Measurements from ENCODE around the gene SIK1.
"Not testable (repeated sequence)": the region's sequence is repeated elsewhere in the genome, so short reads cannot be mapped to it uniquely, and the experiment has no call there.

DNA sequence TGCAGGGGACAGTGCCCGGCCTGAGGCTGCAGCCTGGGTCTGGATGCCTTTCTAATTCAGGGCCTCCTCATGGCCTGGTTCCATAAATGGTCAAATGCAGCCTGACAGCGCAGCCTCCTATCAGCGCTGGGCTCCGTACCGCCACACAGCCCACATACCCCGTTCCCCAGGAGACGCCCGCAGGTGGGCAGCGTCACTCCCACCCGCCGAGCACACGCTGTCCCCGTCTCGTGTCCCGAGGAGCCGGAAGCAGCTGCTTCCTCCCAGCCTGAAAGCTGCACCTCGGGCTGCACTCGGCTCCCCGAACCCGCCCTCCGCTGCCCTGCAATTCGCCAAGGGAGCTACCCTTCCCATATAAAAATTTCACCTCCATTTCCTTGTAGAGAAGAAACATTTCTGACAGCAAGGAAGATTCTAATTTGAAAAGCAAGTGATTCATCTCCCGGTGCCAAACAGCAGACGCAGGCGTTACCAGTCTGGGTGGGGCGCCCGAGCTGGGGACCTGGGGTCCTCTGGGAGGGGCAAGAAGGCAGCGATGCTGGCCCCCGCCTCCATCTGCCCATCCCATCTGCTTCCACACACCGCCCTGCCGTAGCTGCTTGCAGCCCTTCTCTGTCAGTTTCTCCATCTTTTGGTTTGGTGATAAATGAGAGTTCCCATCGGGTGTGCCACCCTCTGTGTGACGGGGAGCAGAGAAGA, 29.8 kb upstream of the SIK1 start:
- TF ChIP-seq POLR2A (IDR thresholded peaks at IDR 0.05; ENCODE audit: low read length); GATA1 (IDR thresholded peaks at IDR 0.05; ENCODE audit: low read depth, low read length): not testable (repeated sequence)

Data from erythroblast (primary cell).